CD8-positive, alpha-beta memory T cell (primary cell): ENCODE results near the gene EVI2A. TPM values are rescaled to one million over a fixed set of nuclear protein-coding genes. Genes with fewer than 3 reads are reported as not detected.
"Not testable (repeated sequence)": the region's sequence is repeated elsewhere in the genome, so short reads cannot be mapped to it uniquely, and the experiment has no call there.

Experiments
- CTCF ChIA-PET: fragments of 350-600 bp; sonication (Branson Sonifier 250); formaldehyde crosslinking; loops from one replicate; lab custom pipeline; 2021; ENCODE audit warnings: antibody characterized with exemption; lab: Charles Lee
- POLR2A ChIA-PET: fragments of 350-600 bp; sonication (Branson Sonifier 250); formaldehyde crosslinking; loops from one replicate; lab custom pipeline; 2021; ENCODE audit warnings: antibody characterized with exemption; lab: Charles Lee
- DNase-seq, 5 donors: peaks; one replicate each; pipeline versions ENCODE4 v3.0.0 to v3.0.0-alpha.2; 2020 to 2022; ENCODE audit warnings: mixed read lengths in 1 of 5
- H3K27ac ChIP-seq: one replicate; pipeline ENCODE4 v1.7.0; 2013; ENCODE audit warnings: low read depth, mild to moderate bottlenecking, low read length, moderate library complexity
- H3K27me3 ChIP-seq: 2 replicates; pipeline ENCODE4 v1.7.0; 2013; ENCODE audit warnings: low read length, mild to moderate bottlenecking; ENCODE audit not compliant: insufficient read depth, poor library complexity, severe bottlenecking
- H3K36me3 ChIP-seq: 2 replicates; pipeline ENCODE4 v1.7.0; 2013; ENCODE audit warnings: mild to moderate bottlenecking, low read length, moderate library complexity; ENCODE audit not compliant: insufficient read depth
- H3K4me1 ChIP-seq: 2 replicates; pipeline ENCODE4 v1.7.0; 2013; ENCODE audit warnings: mild to moderate bottlenecking, low read length, moderate library complexity; ENCODE audit not compliant: insufficient read depth
- H3K4me3 ChIP-seq: 2 replicates; pipeline ENCODE4 v1.7.0; 2013; ENCODE audit warnings: mild to moderate bottlenecking, low read length
- H3K9me3 ChIP-seq: 2 replicates; pipeline ENCODE4 v1.7.0; 2013; ENCODE audit warnings: mild to moderate bottlenecking, low read length
- H3K27ac Mint-ChIP-seq, 8 donors: one replicate each; pipeline ENCODE4 v1.8.0; 2020 to 2021; ENCODE audit warnings: mixed read lengths in 8 of 8, mild to moderate bottlenecking in 6 of 8, inconsistent platforms in 3 of 8, moderate library complexity in 3 of 8
- H3K27me3 Mint-ChIP-seq, 2 donors: one replicate each; pipeline ENCODE4 v1.8.0; 2020 to 2021; ENCODE audit warnings: mixed read lengths in 2 of 2, mild to moderate bottlenecking in 1 of 2, moderate library complexity in 1 of 2
- H3K36me3 Mint-ChIP-seq, 3 donors: one replicate each; pipeline ENCODE4 v1.8.0; 2020 to 2021; ENCODE audit warnings: mixed read lengths in 3 of 3, inconsistent platforms in 1 of 3, mild to moderate bottlenecking in 1 of 3
- H3K4me1 Mint-ChIP-seq, 3 donors: one replicate each; pipeline ENCODE4 v1.8.0; 2020 to 2021; ENCODE audit warnings: mixed read lengths in 3 of 3, inconsistent platforms in 1 of 3, mild to moderate bottlenecking in 1 of 3
- H3K4me3 Mint-ChIP-seq, 7 donors: one replicate each; pipeline ENCODE4 v1.8.0; 2020 to 2021; ENCODE audit warnings: mixed read lengths in 7 of 7, mild to moderate bottlenecking in 6 of 7, moderate library complexity in 4 of 7, inconsistent platforms in 2 of 7
- H3K9me3 Mint-ChIP-seq, 5 donors: one replicate each; pipeline ENCODE4 v1.8.0; 2020 to 2022; ENCODE audit warnings: mixed read lengths in 5 of 5, mild to moderate bottlenecking in 3 of 5, moderate library complexity in 2 of 5, inconsistent platforms in 1 of 5
- polyA plus RNA-seq: library from polyadenylated mRNA; unstranded; fragments of 300-500 nt; fragmentation: Illumina TruSeq; gene quantifications from one replicate; pipeline ENCODE4 v1.2.3, GENCODE V29; 2021
- total RNA-seq, 2 experiments: library from RNA; stranded (reverse); gene quantifications; one replicate each; pipeline ENCODE4 v1.2.3, GENCODE V29; 2021

EVI2A gene
- total and polyA plus RNA-seq, 3 experiments from 2014 or later, result 40.3 to 50.4 (median 41.5) TPM

- H3K9me3 ChIP-seq, result no peaks in the 10 kb centered on the region
- peaks cover 0 to 2% (median 0%) of the 10 kb centered on the region in 5 donors for H3K9me3 Mint-ChIP-seq
Measured at GRCh38 chr17:31320791-31321190, 631 bp downstream of the EVI2A start.

GRCh38 chr17:31320241-31320640 lies 1.2 kb downstream of the EVI2A start:
- Histone ChIP-seq H3K27me3 (no peaks in the 10 kb centered on the region), H3K27ac (peak overlapping the region; percentile 76), H3K4me1 (peaks cover 34% of the 10 kb centered on the region), H3K9me3 (no peaks in the 10 kb centered on the region), H3K36me3 (no peaks in the 10 kb centered on the region), H3K4me3 (peak overlapping the region; percentile 90)
- H3K36me3 Mint-ChIP-seq, result peaks cover 0 to 43% (median 5%) of the 10 kb centered on the region in 3 donors
- ChIA-PET POLR2A (interaction anchor here (0.6 to 2.2 kb wide), 4 partner anchors 10 to 997 kb away, joined by 4 to 5 read pairs (median 5); no protein-coding TSS in a partner anchor), CTCF (interaction anchor here (1.6 kb wide), 1 partner anchor 9 kb away, joined by 5 read pairs; no protein-coding TSS in a partner anchor)
- peaks cover 38 to 50% (median 49%) of the 10 kb centered on the region in 3 donors for H3K4me1 Mint-ChIP-seq
- peaks cover 0 to 2% (median 0%) of the 10 kb centered on the region in 5 donors for H3K9me3 Mint-ChIP-seq
- peak in 1 of 5 donors; percentile 23 for DNase-seq
- H3K27me3 Mint-ChIP-seq, result no peaks in the 10 kb centered on the region
- H3K27ac Mint-ChIP-seq, result peak overlapping the region in 7 of 8 donors; percentile 91 to 97 (median 95)
- H3K4me3 Mint-ChIP-seq, result peak overlapping the region; percentile 83 to 90 (median 87)

More at GRCh38 chr17:31320791-31321190, 631 bp downstream of the EVI2A start:
- Histone ChIP-seq H3K27me3 (no peaks in the 10 kb centered on the region), H3K27ac (peak overlapping the region; percentile 76), H3K4me1 (peaks cover 29% of the 10 kb centered on the region), H3K36me3 (no peaks in the 10 kb centered on the region), H3K4me3 (peak overlapping the region; percentile 90)
- Mint-ChIP-seq H3K4me3 (peak overlapping the region; percentile 83 to 90 (median 87)), H3K4me1 (peaks cover 34 to 45% (median 44%) of the 10 kb centered on the region in 3 donors), H3K27me3 (no peaks in the 10 kb centered on the region), H3K27ac (peak overlapping the region; percentile 81 to 97 (median 94)), H3K36me3 (peaks cover 0 to 45% (median 5%) of the 10 kb centered on the region in 3 donors)
- CTCF ChIA-PET, result interaction anchor here (0.7 to 1.6 kb wide), 2 partner anchors 10 to 11 kb away, joined by 3 to 5 read pairs; no protein-coding TSS in a partner anchor
- POLR2A ChIA-PET, result interaction anchor here (0.6 to 1.1 kb wide), 5 partner anchors 8 to 998 kb away, joined by 3 to 5 read pairs (median 4); no protein-coding TSS in a partner anchor
- DNase-seq, result no peak

- H3K27me3 Mint-ChIP-seq, result no peaks in the 10 kb centered on the region
- no peaks in the 10 kb centered on the region for H3K27me3 ChIP-seq
- H3K27ac Mint-ChIP-seq, result peak overlapping the region; percentile 82 to 96 (median 92)
- no peaks in the 10 kb centered on the region for H3K36me3 ChIP-seq
- peak overlapping the region; percentile 58 for H3K27ac ChIP-seq
- ChIA-PET POLR2A (interaction anchor here (0.7 to 2.2 kb wide), 5 partner anchors 8 to 310 kb away, joined by 3 to 7 read pairs (median 5); no protein-coding TSS in a partner anchor), CTCF (interaction anchor here (1.1 to 1.6 kb wide), 3 partner anchors 8 to 70 kb away, joined by 3 to 5 read pairs (median 3); no protein-coding TSS in a partner anchor)
- H3K4me1 ChIP-seq, result peaks cover 46% of the 10 kb centered on the region
- peak overlapping the region; percentile 83 to 90 (median 87) for H3K4me3 Mint-ChIP-seq
- H3K9me3 ChIP-seq, result no peaks in the 10 kb centered on the region
- H3K36me3 Mint-ChIP-seq, result peaks cover 0 to 42% (median 5%) of the 10 kb centered on the region in 3 donors
- peak overlapping the region; percentile 90 for H3K4me3 ChIP-seq
- peaks cover 0 to 2% (median 0%) of the 10 kb centered on the region in 5 donors for H3K9me3 Mint-ChIP-seq
- peak in 2 of 5 donors; percentile 16 to 65 for DNase-seq
- peaks cover 47 to 61% (median 61%) of the 10 kb centered on the region in 3 donors for H3K4me1 Mint-ChIP-seq
Measured at GRCh38 chr17:31318851-31319661, 2.4 kb downstream of the EVI2A start.

GRCh38 chr17:31318298-31318801 lies 3.1 kb downstream of the EVI2A start:
- Histone ChIP-seq H3K36me3 (no peaks in the 10 kb centered on the region), H3K4me1 (peaks cover 46% of the 10 kb centered on the region), H3K27me3 (no peaks in the 10 kb centered on the region), H3K9me3 (no peaks in the 10 kb centered on the region), H3K27ac (peak overlapping the region; percentile 58), H3K4me3 (peak overlapping the region; percentile 90)
- H3K9me3 Mint-ChIP-seq, result no peaks in the 10 kb centered on the region
- H3K4me3 Mint-ChIP-seq, result peak overlapping the region; percentile 83 to 90 (median 87)
- POLR2A ChIA-PET, result interaction anchor here (0.7 to 2.2 kb wide), 3 partner anchors 8 to 169 kb away, joined by 3 to 7 read pairs (median 5); no protein-coding TSS in a partner anchor
- peak; percentile 6 to 73 (median 60) for DNase-seq
- peak overlapping the region; percentile 82 to 96 (median 92) for H3K27ac Mint-ChIP-seq
- CTCF ChIA-PET, result interaction anchor here (1.1 to 1.5 kb wide), 2 partner anchors 8 to 71 kb away, joined by 3 read pairs; no protein-coding TSS in a partner anchor
- H3K27me3 Mint-ChIP-seq, result no peaks in the 10 kb centered on the region
- peaks cover 43 to 59% (median 56%) of the 10 kb centered on the region in 3 donors for H3K4me1 Mint-ChIP-seq
- H3K36me3 Mint-ChIP-seq, result peaks cover 0 to 44% (median 5%) of the 10 kb centered on the region in 3 donors

GRCh38 chr17:31314782-31315100 lies 6.7 kb downstream of the EVI2A start:
- Histone ChIP-seq H3K9me3 (no peaks in the 10 kb centered on the region), H3K4me1 (peaks cover 41% of the 10 kb centered on the region), H3K27me3 (no peaks in the 10 kb centered on the region), H3K4me3 (peak overlapping the region; percentile 23), H3K36me3 (no peaks in the 10 kb centered on the region), H3K27ac (no peak overlapping the region)
- Mint-ChIP-seq H3K4me1 (peaks cover 42 to 59% (median 49%) of the 10 kb centered on the region in 3 donors), H3K4me3 (peak overlapping the region; percentile 84 to 97 (median 92)), H3K36me3 (peaks cover 4 to 55% (median 5%) of the 10 kb centered on the region in 3 donors), H3K27ac (peak overlapping the region; percentile 61 to 95 (median 89)), H3K9me3 (no peaks in the 10 kb centered on the region), H3K27me3 (no peaks in the 10 kb centered on the region)
- ChIA-PET CTCF (no interaction called here), POLR2A (interaction anchor here (0.6 kb wide), 1 partner anchor 26 kb away, joined by 4 read pairs; no protein-coding TSS in a partner anchor)
- DNase-seq, result no peak

GRCh38 chr17:31313982-31314781 lies 7.2 kb downstream of the EVI2A start, which contains the start of gene EVI2B:
EVI2B (minus strand) TSS chr17:31314054; CDS start chr17:31305609, 8,445 bp downstream.
- H3K9me3 ChIP-seq, result no peaks in the 10 kb centered on the region
- H3K4me1 ChIP-seq, result peaks cover 47% of the 10 kb centered on the region
- peak within 1 kb of the TSS; percentile 63 for H3K4me3 ChIP-seq
- no peaks in the 10 kb centered on the region for H3K36me3 ChIP-seq
- H3K27ac Mint-ChIP-seq, result peak within 1 kb of the TSS; percentile 69 to 97 (median 94)
- no peaks in the 10 kb centered on the region for H3K27me3 Mint-ChIP-seq
- H3K27ac ChIP-seq, result peak within 1 kb of the TSS; percentile 54
- peak within 1 kb of the TSS; percentile 84 to 97 (median 92) for H3K4me3 Mint-ChIP-seq
- H3K4me1 Mint-ChIP-seq, result peaks cover 45 to 65% (median 55%) of the 10 kb centered on the region in 3 donors
- H3K27me3 ChIP-seq, result no peaks in the 10 kb centered on the region
- no peaks in the 10 kb centered on the region for H3K9me3 Mint-ChIP-seq
- DNase-seq, result peak in 2 of 5 donors; percentile 56 to 63
- ChIA-PET CTCF (no interaction called here), POLR2A (interaction anchor here (0.6 to 1.2 kb wide), 3 partner anchors 8 to 190 kb away, joined by 3 to 4 read pairs (median 3); no protein-coding TSS in a partner anchor)
- peaks cover 4 to 50% (median 5%) of the 10 kb centered on the region in 3 donors for H3K36me3 Mint-ChIP-seq

GRCh38 chr17:31312223-31312622 lies 9.2 kb downstream of the EVI2A start:
- H3K4me1 Mint-ChIP-seq, result peaks cover 59 to 73% (median 64%) of the 10 kb centered on the region in 3 donors
- ChIA-PET POLR2A (interaction anchor here (1.2 kb wide), 1 partner anchor 9 kb away, joined by 3 read pairs; the partner anchor contains the start of gene EVI2A), CTCF (interaction anchor here (1.0 kb wide), 1 partner anchor 59 kb away, joined by 4 read pairs; no protein-coding TSS in a partner anchor)
- DNase-seq, result peak in 3 of 5 donors; percentile 12 to 60 (median 20)
- peaks cover 2 to 52% (median 4%) of the 10 kb centered on the region in 3 donors for H3K36me3 Mint-ChIP-seq
- H3K27me3 Mint-ChIP-seq, H3K9me3 ChIP-seq, H3K27me3 ChIP-seq, H3K9me3 Mint-ChIP-seq, H3K36me3 ChIP-seq: not testable (repeated sequence)
- H3K27ac Mint-ChIP-seq, result peak overlapping the region; percentile 84 to 98 (median 92)
- Histone ChIP-seq H3K4me1 (peaks cover 59% of the 10 kb centered on the region), H3K4me3 (peak overlapping the region; percentile 83), H3K27ac (peak overlapping the region; percentile 3)
- H3K4me3 Mint-ChIP-seq, result peak overlapping the region; percentile 84 to 97 (median 92)
